ENCODE measurements around the gene CCDC184. TPM values are rescaled to one million over a fixed set of nuclear protein-coding genes. Genes with fewer than 3 reads are reported as not detected.
A peak's percentile ranks its signal among the peaks of the same experiment; 100 is the strongest.
"Not testable (repeated sequence)": the region's sequence is repeated elsewhere in the genome, so short reads cannot be mapped to it uniquely, and the experiment has no call there.

The CCDC184 gene
- total RNA-seq, 1 donor from 2014 or later, result 13.3 TPM

GRCh38 chr12:48201091-48201490 is 17.6 kb downstream of the CCDC184 start:
- Mint-ChIP-seq H3K4me1 (ENCODE audit: unreplicated experiment) (peaks cover 18% of the 10 kb centered on the region), H3K4me3 (ENCODE audit: unreplicated experiment) (peak overlapping the region; percentile 26), H3K36me3 (ENCODE audit: low read depth, unreplicated experiment) (peaks cover 25% of the 10 kb centered on the region), H3K9me3 (ENCODE audit: unreplicated experiment) (peaks cover 27% of the 10 kb centered on the region), H3K27me3 (ENCODE audit: unreplicated experiment) (peaks cover 8% of the 10 kb centered on the region), H3K27ac (ENCODE audit: unreplicated experiment) (no peak overlapping the region)
- no peak for TF ChIP-seq CTCF (IDR thresholded peaks at IDR 0.05; ENCODE audit: unreplicated experiment)
- DNase-seq (ENCODE audit: low spot score), result no peak

- Mint-ChIP-seq H3K27ac (ENCODE audit: unreplicated experiment) (no peak overlapping the region), H3K9me3 (ENCODE audit: unreplicated experiment) (peaks cover 30% of the 10 kb centered on the region), H3K4me1 (ENCODE audit: unreplicated experiment) (peaks cover 18% of the 10 kb centered on the region), H3K4me3 (ENCODE audit: unreplicated experiment) (peak overlapping the region; percentile 29), H3K36me3 (ENCODE audit: low read depth, unreplicated experiment) (peaks cover 30% of the 10 kb centered on the region), H3K27me3 (ENCODE audit: unreplicated experiment) (peaks cover 9% of the 10 kb centered on the region)
- no peak for DNase-seq (ENCODE audit: low spot score)
- no peak for TF ChIP-seq CTCF (IDR thresholded peaks at IDR 0.05; ENCODE audit: unreplicated experiment)
Observed at GRCh38 chr12:48201516-48201915, 18.1 kb downstream of the CCDC184 start.

GRCh38 chr12:48202766-48203165 is 19.3 kb downstream of the CCDC184 start:
- DNase-seq (ENCODE audit: low spot score), result no peak
- no peak for TF ChIP-seq CTCF (IDR thresholded peaks at IDR 0.05; ENCODE audit: unreplicated experiment)
- Mint-ChIP-seq H3K36me3 (ENCODE audit: low read depth, unreplicated experiment) (peaks cover 39% of the 10 kb centered on the region), H3K27ac (ENCODE audit: unreplicated experiment) (no peak overlapping the region), H3K4me3 (ENCODE audit: unreplicated experiment) (peak overlapping the region; percentile 45), H3K4me1 (ENCODE audit: unreplicated experiment) (peaks cover 13% of the 10 kb centered on the region), H3K27me3 (ENCODE audit: unreplicated experiment) (peaks cover 9% of the 10 kb centered on the region), H3K9me3 (ENCODE audit: unreplicated experiment) (peaks cover 33% of the 10 kb centered on the region)

- Mint-ChIP-seq H3K36me3 (ENCODE audit: low read depth, unreplicated experiment) (peaks cover 39% of the 10 kb centered on the region), H3K4me1 (ENCODE audit: unreplicated experiment) (peaks cover 13% of the 10 kb centered on the region), H3K27ac (ENCODE audit: unreplicated experiment) (no peak within 1 kb of the TSS), H3K9me3 (ENCODE audit: unreplicated experiment) (peaks cover 33% of the 10 kb centered on the region), H3K4me3 (ENCODE audit: unreplicated experiment) (peak within 1 kb of the TSS; percentile 45), H3K27me3 (ENCODE audit: unreplicated experiment) (peaks cover 9% of the 10 kb centered on the region)
- TF ChIP-seq CTCF (IDR thresholded peaks at IDR 0.05; ENCODE audit: unreplicated experiment), result no peak
- DNase-seq (ENCODE audit: low spot score), result no peak
Observed at GRCh38 chr12:48203192-48203591, 19.7 kb downstream of the CCDC184 start, which contains the start of gene OR10AD1. OR10AD1 (minus strand) TSS chr12:48203292; CDS start chr12:48203292, 0 bp downstream.

GRCh38 chr12:48209495-48209894 is 26.1 kb downstream of the CCDC184 start:
- not testable (repeated sequence) for H3K9me3 Mint-ChIP-seq (ENCODE audit: unreplicated experiment); H3K4me3 Mint-ChIP-seq (ENCODE audit: unreplicated experiment)

More at GRCh38 chr12:48209495-48209894, 26.1 kb downstream of the CCDC184 start:
- H3K4me1 Mint-ChIP-seq (ENCODE audit: unreplicated experiment); H3K27ac Mint-ChIP-seq (ENCODE audit: unreplicated experiment); H3K27me3 Mint-ChIP-seq (ENCODE audit: unreplicated experiment); DNase-seq (ENCODE audit: low spot score): not testable (repeated sequence)
- peaks cover 17% of the 10 kb centered on the region for H3K36me3 Mint-ChIP-seq (ENCODE audit: low read depth, unreplicated experiment)
